SU-DHL-6 (cell line): ENCODE measurements around the gene SFXN2.
A peak's percentile ranks its signal among the peaks of the same experiment; 100 is the strongest.
"Not testable (repeated sequence)": the region's sequence is repeated elsewhere in the genome, so short reads cannot be mapped to it uniquely, and the experiment has no call there.

Experiments used
- H2AFZ ChIP-seq: fragments of 200-600 bp; sonication (generic); 2 replicates; pipeline ENCODE4 v1.6.1; 2014; ENCODE audit warnings: low read depth, mild to moderate bottlenecking, moderate library complexity, mixed read lengths, antibody characterized with exemption, low read length; ENCODE audit not compliant: severe bottlenecking
- H3F3A ChIP-seq: fragments of 200-600 bp; shearing (Covaris generic); 2 replicates; pipeline ENCODE4 v1.6.0; 2016; ENCODE audit warnings: antibody characterized with exemption, mild to moderate bottlenecking; ENCODE audit not compliant: insufficient read depth
- H3K27ac ChIP-seq: fragments of 200-600 bp; sonication (generic); 2 replicates; pipeline ENCODE4 v1.5.1; 2016; ENCODE audit warnings: low read depth, mild to moderate bottlenecking, low read length, moderate library complexity, mixed read lengths
- H3K27me3 ChIP-seq: fragments of 200-600 bp; sonication (generic), shearing (Covaris generic); 2 replicates; pipeline ENCODE4 v1.6.0; 2014; ENCODE audit warnings: mild to moderate bottlenecking, low read length
- H3K36me3 ChIP-seq: fragments of 200-600 bp; sonication (generic); 2 replicates; pipeline ENCODE4 v1.6.1; 2014; ENCODE audit warnings: mild to moderate bottlenecking, low read length, mixed read lengths
- H3K4me2 ChIP-seq: fragments of 300-600, 200-600 bp; shearing (Covaris generic), sonication (generic); 2 replicates; pipeline ENCODE4 v1.6.0; 2014; ENCODE audit warnings: low read length, low read depth, mild to moderate bottlenecking; ENCODE audit not compliant: poor library complexity, severe bottlenecking
- H3K4me3 ChIP-seq: fragments of 200-600 bp; sonication (generic); 2 replicates; pipeline ENCODE4 v1.5.1; 2014; ENCODE audit warnings: antibody characterized with exemption, low read length, mild to moderate bottlenecking, mixed read lengths; ENCODE audit not compliant: insufficient read depth, poor library complexity, severe bottlenecking
- H3K79me2 ChIP-seq: fragments of 200-600 bp; sonication (generic); 2 replicates; pipeline ENCODE4 v1.6.1; 2014; ENCODE audit warnings: mild to moderate bottlenecking, low read length, moderate library complexity; ENCODE audit not compliant: insufficient read depth
- H3K9ac ChIP-seq: fragments of 200-600 bp; sonication (generic); 2 replicates; pipeline ENCODE4 v1.7.0; 2014; ENCODE audit warnings: mild to moderate bottlenecking, low read length
- H3K9me2 ChIP-seq: fragments of 200-600 bp; sonication (generic); replicated peaks from 2 replicates; pipeline ENCODE4 v1.6.1; 2014; ENCODE audit warnings: low read length; ENCODE audit not compliant: insufficient read depth
- H3K9me3 ChIP-seq: fragments of 200-600 bp; sonication (generic); 2 replicates; pipeline ENCODE4 v1.6.1; 2014; ENCODE audit warnings: low read length, mixed read lengths; ENCODE audit not compliant: insufficient read depth
- H4K20me1 ChIP-seq: fragments of 200-600 bp; sonication (generic); 2 replicates; pipeline ENCODE4 v1.6.1; 2014; ENCODE audit warnings: low read depth, mild to moderate bottlenecking, antibody characterized with exemption, low read length, moderate library complexity, mixed read lengths
- EZH2phosphoT487 ChIP-seq: fragments of 200-600 bp; sonication (generic), shearing (Covaris generic); conservative IDR thresholded peaks from 2 replicates; pipeline ENCODE4 v1.6.1; 2018; ENCODE audit warnings: mild to moderate bottlenecking, antibody characterized with exemption, low read length, moderate library complexity, mixed read lengths
- TF ChIP-seq, protein P1 (sequence below): fragments of 200-600 bp; sonication (generic); IDR thresholded peaks from one replicate; pipeline ENCODE4 v1.5.1; 2017; ENCODE audit warnings: antibody characterized with exemption, mild to moderate bottlenecking, low read length, moderate library complexity; ENCODE audit not compliant: insufficient read depth, poor library complexity, severe bottlenecking

SFXN2 gene

DNA sequence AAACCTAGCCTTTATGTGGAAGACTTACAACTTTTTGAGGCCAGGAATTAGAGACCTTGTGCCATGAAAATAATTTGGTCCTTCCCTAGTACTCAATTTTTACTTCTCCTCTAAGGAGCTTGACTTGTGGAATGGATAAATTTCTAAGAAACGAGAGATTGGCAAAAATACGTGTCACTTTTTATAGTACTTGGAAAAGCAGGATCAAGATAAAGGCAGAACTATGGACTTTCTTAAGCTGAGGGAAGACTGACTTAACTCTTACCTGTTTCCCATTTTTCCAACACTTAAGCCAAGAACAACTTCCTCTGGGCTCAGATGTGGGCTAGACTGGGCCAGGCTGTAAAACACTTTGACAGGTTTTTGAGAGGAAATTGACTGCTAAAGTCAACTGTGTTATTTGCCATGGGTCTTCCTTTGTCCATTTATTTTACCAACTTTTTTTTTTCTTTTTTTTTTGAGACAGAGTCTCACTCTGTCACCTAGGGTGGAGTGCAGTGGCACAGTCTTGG, 27.3 kb downstream of the SFXN2 start:
- Histone ChIP-seq H3K4me3 (no peak overlapping the region), H3K9me2 (no peaks in the 10 kb centered on the region; the same call in 1 of the 2 replicates), H4K20me1 (no peaks in the 10 kb centered on the region), H3K9ac (no peak overlapping the region), H3K9me3 (no peaks in the 10 kb centered on the region), H3K4me2 (no peak overlapping the region), H3K27ac (no peak overlapping the region), H3K36me3 (no peaks in the 10 kb centered on the region), H3F3A (peaks cover 6% of the 10 kb centered on the region; the same call in 1 of the 2 replicates), H2AFZ (no peak overlapping the region), H3K79me2 (peaks cover 29% of the 10 kb centered on the region), H3K27me3 (no peaks in the 10 kb centered on the region)
- TF ChIP-seq EZH2phosphoT487: no peak
- TF ChIP-seq, protein P1, sequence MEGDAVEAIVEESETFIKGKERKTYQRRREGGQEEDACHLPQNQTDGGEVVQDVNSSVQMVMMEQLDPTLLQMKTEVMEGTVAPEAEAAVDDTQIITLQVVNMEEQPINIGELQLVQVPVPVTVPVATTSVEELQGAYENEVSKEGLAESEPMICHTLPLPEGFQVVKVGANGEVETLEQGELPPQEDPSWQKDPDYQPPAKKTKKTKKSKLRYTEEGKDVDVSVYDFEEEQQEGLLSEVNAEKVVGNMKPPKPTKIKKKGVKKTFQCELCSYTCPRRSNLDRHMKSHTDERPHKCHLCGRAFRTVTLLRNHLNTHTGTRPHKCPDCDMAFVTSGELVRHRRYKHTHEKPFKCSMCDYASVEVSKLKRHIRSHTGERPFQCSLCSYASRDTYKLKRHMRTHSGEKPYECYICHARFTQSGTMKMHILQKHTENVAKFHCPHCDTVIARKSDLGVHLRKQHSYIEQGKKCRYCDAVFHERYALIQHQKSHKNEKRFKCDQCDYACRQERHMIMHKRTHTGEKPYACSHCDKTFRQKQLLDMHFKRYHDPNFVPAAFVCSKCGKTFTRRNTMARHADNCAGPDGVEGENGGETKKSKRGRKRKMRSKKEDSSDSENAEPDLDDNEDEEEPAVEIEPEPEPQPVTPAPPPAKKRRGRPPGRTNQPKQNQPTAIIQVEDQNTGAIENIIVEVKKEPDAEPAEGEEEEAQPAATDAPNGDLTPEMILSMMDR: no peak

DNA sequence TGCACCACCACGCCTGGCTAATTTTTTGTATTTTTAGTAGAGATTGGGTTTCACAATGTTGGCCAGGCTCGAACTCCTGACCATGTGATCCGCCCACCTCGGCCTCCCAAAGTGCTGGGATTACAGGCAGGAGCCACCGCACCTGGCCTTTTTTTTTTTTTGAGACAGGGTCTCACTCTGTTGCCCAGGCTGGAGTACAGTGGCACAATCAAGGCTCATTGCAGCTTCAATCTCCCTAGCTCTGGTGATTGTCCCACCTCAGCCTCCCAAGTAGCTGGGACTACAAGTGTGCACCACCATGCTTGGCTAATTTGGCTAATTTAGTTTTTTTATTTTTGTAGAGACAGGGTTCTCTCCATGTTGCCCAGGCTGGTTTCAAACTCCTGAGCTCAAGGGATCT, 27.9 kb downstream of the SFXN2 start:
- H3K9me2 ChIP-seq, H3K4me2 ChIP-seq, H3K9me3 ChIP-seq, H3K4me3 ChIP-seq, H4K20me1 ChIP-seq, H2AFZ ChIP-seq, H3K36me3 ChIP-seq, H3K27ac ChIP-seq, H3F3A ChIP-seq, H3K27me3 ChIP-seq, H3K9ac ChIP-seq: not testable (repeated sequence)
- H3K79me2 ChIP-seq: peaks cover 31% of the 10 kb centered on the region

DNA sequence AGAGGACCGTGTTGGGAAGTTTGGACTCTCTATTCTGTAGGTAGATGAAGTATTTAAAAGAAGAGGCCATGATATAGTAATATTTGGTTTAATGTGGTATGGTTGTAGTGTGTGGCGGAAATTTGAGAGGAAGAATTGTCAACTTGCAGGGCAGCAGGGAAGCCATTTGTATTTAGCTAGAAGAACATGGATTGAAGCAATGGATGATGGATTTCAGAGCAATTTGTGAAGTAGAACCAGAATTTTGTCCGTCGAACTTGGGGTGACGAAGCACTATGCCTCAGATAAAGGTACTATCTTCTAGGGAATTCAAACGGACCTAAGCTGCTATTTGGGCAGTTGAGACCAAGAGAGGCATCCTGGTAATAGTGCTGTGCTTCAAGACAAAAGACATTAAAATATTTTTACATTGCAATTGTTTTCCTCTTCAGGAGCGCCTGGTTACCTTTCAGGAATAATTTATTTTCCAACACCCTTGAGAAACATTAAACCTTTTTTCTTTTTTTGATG, 28.7 kb downstream of the SFXN2 start:
- Histone ChIP-seq H3K4me2 (peak overlapping the region; percentile 41), H3K9me2 (no peaks in the 10 kb centered on the region; the same call in 1 of the 2 replicates), H3K9ac (no peak overlapping the region), H3K27ac (peak overlapping the region; percentile 24; the same call in 1 of the 2 replicates), H3K36me3 (no peaks in the 10 kb centered on the region), H3K9me3 (no peaks in the 10 kb centered on the region), H3K4me3 (no peak overlapping the region), H4K20me1 (no peaks in the 10 kb centered on the region), H3K79me2 (peaks cover 36% of the 10 kb centered on the region), H3K27me3 (no peaks in the 10 kb centered on the region), H3F3A (peaks cover 6% of the 10 kb centered on the region; the same call in 1 of the 2 replicates), H2AFZ (peak overlapping the region; percentile 93)
- TF ChIP-seq EZH2phosphoT487: no peak
- TF ChIP-seq, protein P1: no peak

DNA sequence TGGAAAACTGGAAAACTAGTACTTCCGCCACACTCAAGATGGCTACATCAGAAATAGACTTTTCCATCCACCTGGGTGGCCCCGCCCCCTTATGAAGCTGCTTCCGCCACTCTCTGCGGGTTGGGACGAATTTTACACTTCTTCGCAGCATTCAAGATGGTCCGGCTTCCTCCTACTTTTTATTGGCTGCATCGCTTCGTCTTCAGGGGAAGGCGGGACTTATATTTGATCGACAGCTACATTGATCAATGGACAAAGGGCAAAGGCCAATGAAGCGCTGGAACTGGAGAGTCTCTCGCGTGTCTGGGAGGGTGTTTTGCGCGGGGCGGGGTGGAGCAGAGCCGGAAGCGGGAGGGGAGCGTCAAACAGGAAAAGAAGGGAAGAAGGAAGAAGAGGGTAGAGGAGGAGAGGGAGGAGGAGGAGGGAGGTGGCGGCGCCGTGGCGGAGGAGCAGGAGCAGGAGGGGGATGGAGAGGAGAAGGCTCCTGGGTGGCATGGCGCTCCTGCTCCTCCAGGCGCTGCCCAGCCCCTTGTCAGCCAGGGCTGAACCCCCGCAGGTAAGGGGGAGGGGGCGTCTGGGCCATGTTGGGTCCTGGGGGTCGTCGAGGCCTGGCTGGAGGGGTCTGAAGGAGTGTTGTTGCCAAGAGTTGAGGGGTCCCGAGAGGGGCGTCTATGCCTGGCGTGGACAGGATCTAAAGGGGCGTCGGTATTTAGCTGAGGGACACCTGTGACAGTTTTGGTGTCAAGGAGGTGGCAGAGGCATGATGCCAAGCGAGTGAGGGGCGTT, 29.3 kb downstream of the SFXN2 start, which contains the start of gene WBP1L:
Gene WBP1L, plus strand, starts transcription at position 361 of the 786 bp plus-strand sequence. Its CDS starts 106 bp downstream, at position 467.
- Histone ChIP-seq H3K9ac (peak within 1 kb of the TSS; percentile 84), H3K4me2 (peak within 1 kb of the TSS; percentile 70), H3K27me3 (no peaks in the 10 kb centered on the region), H2AFZ (peak within 1 kb of the TSS; percentile 93), H4K20me1 (no peaks in the 10 kb centered on the region), H3F3A (peaks cover 6% of the 10 kb centered on the region; the same call in 1 of the 2 replicates), H3K27ac (peak within 1 kb of the TSS; percentile 51), H3K36me3 (no peaks in the 10 kb centered on the region), H3K79me2 (peaks cover 42% of the 10 kb centered on the region), H3K4me3 (peak within 1 kb of the TSS; percentile 77), H3K9me2 (no peaks in the 10 kb centered on the region; the same call in 1 of the 2 replicates), H3K9me3 (no peaks in the 10 kb centered on the region)
- no peak for TF ChIP-seq EZH2phosphoT487
- TF ChIP-seq, protein P1: no peak
